Fibroblast of gingiva (primary cell): ENCODE measurements around the gene SPTBN4.
A peak's percentile ranks its signal among the peaks of the same experiment; 100 is the strongest.

Source experiments
- DNase-seq: peaks from one replicate; pipeline ENCODE4 v3.0.0-alpha.2; 2011; ENCODE audit warnings: low read depth

Gene SPTBN4

DNA sequence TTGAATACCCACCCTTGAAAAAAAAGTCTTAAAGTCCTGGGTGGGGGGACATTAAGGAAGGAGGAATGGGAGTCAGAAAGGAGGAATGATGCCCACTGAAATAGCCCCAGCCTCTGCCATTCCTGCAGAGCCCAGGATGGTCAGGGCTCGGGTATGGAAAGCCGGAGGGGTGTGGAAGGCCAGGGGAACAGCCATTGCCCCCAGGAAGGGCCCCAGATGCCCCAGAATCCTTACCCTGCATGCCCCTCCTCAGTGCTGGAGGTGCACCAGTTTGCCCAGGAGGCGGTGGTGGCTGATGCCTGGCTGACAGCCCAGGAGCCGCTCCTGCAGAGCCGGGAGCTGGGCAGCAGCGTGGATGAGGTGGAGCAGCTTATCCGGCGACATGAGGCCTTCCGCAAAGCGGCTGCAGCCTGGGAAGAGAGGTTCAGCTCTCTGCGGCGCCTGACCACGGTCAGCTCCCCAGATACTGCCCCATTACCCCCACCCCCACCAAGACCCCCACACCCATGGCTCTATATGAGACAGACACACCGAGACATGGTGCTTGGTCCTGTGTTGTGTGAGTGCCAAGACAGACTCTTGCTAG lies 99.2 kb downstream of the SPTBN4 start:
- DNase-seq: no peak

DNA sequence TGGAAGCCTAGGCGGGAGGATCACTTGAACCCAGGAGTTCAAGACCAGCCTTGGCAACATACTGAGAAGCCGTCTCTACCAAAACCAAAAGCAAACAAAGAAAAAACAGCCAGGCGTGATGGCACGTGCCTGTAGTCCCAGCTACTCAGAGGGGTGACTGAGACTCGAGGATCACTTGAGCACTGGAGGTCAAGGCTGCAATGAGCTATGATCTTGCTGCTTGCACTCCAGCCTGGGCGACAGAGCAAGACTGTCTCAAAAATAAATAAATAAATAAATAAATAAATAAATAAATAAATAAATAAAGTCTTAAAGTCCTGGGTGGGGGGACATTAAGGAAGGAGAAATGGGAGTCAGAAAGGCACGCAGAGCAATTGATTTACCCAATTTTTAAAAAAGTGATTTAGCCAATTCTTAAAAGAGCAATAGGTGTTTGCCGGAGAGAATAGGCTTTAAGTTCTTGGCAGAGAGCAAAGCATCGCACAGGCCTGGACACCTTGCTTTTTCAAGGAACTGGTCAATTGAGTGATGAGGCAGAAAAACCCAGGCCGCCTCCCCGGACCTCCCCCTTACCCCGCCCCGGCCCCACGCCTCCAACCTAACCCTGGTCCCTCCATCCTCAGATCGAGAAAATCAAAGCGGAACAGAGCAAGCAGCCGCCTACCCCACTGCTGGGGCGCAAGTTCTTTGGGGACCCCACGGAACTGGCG lies 100.4 kb downstream of the SPTBN4 start:
- DNase-seq: no peak

DNA sequence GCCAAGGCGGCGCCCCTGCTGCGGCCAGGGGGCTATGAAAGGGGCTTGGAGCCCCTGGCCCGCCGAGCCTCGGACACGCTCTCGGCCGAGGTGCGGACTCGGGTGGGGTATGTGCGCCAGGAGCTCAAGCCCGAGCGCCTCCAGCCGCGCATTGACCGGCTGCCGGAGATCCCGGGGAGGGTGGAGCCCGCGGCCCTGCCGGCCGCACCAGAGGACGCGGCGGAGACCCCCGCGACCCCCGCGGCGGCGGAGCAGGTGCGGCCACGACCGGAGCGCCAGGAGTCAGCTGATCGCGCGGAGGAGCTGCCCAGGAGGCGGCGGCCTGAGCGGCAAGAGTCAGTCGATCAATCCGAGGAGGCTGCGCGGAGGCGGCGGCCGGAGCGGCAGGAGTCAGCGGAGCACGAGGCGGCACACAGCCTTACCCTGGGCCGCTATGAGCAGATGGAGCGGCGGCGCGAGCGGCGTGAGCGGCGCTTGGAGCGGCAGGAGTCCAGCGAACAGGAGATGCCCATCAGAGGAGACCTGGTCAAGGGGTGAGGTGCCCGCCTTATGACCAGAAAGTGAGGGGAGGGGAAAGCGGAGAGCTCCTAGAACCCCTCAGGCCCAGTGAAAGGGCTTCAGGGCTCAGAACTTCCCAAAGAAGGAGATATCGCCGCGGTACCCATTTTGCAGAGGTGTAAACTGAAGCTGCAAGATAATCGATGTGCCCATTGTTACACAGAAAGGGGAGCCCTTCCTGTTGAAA lies 101.1 kb downstream of the SPTBN4 start:
- DNase-seq: no peak

DNA sequence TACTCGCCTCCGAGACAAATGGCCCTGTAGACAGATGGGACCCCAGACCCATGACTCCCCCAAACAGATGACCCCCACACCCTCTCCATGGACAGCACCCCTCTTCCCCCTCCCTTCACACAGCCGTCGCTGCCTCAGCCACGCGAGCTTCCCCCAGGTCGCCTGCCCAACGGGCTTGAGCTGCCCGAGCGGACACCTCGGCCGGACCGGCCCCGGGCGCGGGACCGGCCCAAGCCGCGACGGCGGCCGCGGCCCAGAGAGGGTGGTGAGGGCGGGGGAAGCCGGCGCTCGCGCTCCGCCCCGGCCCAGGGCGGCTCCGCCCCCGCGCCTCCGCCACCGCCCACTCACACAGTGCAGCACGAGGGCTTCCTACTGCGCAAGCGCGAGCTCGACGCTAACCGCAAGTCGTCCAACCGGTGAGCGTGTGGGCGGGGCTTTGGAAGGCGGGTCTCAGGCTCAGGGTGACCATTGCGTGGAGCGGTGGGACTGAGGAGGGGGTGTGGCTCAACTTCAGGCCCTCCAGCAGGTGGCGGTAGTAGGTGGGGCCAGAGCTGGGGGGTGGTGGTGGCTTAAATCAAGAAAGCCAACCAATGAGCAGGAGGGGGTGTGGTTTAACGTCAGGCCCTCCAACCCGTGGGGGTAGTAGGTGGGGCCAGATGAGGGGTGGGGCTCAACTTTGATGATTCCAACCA lies 103.7 kb downstream of the SPTBN4 start:
- DNase-seq: peak; percentile 98

DNA sequence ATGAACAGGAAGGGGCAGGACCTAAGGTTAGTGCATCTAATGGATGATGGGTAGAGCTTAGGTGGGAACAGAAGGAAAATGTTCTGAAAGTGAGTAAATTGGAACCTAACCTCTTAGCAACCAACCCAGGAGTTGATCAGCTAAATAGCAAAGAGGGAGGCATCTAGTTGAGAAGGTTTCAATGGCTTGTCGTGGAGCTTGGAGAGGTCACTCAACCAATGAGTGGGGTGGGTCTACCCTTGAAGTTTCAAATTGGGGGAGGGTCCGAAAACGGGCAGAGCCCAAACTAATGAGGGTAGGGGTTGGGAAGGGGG lies 104.2 kb downstream of the SPTBN4 start:
- no peak for DNase-seq

DNA sequence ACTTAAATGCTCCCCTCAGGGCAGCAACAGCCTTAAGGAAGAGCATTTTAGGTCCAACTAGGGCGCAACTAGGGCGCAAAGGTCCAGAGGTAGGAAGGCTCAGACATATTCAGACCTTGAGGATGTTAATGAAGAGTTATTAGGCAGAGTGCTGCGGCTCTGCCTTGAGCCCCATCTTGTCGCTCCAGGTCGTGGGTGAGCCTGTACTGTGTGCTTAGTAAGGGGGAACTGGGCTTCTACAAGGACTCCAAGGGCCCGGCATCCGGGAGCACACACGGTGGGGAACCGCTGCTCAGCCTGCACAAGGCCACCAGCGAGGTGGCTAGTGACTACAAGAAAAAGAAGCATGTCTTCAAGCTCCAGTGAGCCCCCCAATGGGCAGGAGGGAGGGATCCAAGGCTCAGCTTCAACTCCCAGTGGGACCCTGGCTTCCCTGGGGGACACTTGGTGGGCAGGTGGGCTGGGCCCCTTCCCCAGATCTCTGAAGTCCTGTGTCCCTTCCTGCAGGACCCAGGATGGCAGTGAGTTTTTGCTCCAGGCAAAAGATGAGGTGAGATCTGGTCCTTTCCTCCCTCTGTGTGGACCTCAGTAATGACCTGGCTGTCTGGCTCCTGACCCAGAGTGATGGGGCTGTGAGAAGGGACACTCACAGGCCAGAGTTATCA lies 105.2 kb downstream of the SPTBN4 start:
- DNase-seq: no peak

DNA sequence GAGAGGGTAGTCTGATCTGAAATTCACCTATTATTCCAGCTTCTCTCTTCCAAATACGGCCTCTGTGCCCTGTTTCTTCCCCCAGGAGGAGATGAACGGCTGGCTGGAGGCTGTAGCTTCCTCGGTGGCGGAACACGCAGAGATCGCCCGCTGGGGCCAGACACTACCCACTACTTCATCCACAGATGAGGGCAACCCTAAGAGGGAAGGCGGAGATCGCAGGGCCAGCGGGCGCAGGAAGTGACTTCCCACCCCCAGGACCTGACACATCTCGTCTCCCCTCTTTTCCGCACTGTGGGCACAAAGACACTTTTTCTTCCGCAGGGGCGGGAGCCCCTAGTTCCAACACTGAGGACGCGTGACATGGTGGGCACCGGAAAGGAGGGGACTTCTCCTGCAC lies 108.5 kb downstream of the SPTBN4 start:
- DNase-seq: no peak

DNA sequence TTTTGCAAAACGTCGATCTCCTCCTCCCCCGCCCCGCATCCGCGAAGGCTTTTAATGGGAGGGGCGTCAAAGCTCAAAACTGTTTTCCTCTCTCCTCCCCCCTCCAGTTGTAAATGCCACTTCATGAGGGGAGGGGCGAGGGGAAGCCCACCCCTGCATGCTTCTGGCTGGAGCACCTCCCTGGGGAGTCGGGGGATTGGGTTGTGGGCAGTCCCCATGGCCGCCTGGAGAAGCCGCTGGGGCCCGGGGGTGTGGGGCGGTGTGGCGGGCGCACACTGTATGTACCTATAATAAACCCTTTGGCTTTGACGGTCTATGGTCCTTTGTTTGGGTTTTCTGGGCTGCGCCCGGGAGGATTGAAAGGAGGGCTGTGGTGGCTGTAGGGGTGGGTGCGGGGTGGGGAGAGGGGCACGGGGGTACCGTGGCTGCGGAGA lies 109.4 kb downstream of the SPTBN4 start:
- DNase-seq: no peak

DNA sequence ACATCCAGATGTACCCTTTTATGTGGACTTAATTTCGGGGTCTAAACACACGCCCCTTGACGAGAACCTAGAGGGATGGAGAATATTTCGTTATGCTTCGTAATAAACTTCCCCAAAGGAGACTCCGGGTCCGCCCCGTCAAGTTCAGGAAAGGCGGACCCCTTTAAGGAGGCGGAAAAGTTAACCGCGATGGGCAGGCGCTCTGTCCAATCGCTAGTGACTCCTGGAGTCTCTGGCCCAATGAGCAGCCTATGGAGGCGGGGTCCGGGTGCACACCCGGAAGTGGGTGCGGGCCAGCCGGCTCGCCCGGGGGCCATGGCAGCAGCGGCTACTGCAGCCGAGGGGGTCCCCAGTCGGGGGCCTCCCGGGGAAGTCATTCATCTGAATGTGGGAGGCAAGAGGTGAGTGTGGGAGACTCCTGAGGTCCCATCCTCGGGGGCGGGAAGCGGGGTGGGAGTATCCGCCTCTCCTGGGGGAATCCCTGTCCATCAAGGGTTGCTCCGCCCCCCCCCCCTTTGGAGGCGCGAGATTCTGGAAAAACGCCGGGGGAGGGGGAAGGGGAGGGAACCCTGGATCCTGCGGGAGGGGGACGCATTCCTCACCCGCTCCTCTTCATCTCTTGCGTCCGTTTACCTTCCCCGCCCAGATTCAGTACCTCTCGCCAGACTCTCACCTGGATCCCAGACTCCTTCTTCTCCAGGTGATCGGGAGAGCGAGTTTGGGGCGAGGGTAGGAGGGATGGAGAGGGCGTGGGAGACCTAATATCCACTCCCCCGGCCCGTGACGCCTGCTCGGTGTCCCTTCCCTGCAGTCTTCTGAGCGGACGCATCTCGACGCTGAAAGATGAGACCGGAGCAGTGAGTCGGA lies 110.0 kb downstream of the SPTBN4 start, which contains the start of gene SHKBP1:
Gene SHKBP1, plus strand, starts transcription at position 289 of the 867 bp plus-strand sequence. Its CDS starts 27 bp downstream, at position 316.
- peak; percentile 92 for DNase-seq

DNA sequence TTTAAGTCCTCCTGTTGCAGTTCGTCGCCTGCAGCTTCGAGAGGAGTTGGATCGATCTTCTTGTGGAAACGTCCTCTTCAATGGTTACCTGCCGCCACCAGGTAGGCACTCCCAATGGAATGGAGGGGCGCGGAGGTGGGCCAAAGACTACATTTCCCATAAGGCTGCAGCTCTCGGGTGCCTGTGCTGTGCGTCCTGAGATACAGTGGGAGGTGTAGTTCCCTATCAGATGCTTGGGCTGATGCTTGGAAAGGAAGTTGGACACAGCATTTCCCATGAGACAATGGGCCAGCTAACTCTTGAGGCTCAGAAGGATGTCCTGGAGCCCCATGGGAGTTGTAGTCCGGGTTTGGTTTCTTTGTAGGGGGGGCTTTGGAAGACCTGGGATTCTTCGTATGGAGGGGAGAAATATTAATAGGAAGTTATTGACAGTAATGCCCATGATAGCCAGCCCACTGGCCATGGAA lies 111.7 kb downstream of the SPTBN4 start:
- DNase-seq: no peak

DNA sequence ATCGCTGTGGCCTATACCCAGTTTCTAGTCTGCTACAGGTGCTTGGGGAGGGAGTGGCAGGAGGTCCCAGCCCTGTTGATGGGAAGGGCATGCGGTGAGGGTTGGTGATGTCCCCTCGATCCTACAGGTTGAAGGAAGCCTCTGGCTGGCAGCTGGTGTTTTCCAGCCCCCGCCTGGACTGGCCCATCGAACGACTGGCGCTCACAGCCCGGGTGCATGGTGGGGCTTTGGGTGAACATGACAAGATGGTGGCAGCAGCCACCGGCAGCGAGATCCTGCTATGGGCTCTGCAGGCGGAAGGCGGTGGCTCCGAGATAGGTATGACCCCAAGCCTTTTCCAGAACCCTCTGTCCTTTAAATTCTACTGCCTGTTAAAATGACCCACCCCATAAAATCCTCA lies 113.8 kb downstream of the SPTBN4 start:
- no peak for DNase-seq

DNA sequence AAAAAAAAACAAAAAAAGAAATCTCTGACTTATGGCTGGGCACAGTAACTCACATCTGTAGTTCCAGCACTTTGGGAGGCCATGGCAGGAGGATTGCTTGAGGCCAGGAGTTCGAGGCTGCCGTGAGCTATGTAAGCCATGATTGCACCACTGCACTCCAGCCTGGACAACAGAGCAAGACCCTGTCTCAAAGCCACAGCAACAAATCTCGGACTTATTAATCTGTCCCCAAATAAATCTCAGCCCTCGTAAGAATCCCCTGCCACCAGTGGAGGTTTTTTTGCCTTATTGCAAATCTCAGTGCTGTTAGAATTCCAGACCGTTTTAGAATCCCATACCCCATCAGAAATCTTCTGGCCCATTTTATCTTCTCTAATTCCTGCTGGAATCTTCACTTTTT lies 114.7 kb downstream of the SPTBN4 start:
- no peak for DNase-seq

DNA sequence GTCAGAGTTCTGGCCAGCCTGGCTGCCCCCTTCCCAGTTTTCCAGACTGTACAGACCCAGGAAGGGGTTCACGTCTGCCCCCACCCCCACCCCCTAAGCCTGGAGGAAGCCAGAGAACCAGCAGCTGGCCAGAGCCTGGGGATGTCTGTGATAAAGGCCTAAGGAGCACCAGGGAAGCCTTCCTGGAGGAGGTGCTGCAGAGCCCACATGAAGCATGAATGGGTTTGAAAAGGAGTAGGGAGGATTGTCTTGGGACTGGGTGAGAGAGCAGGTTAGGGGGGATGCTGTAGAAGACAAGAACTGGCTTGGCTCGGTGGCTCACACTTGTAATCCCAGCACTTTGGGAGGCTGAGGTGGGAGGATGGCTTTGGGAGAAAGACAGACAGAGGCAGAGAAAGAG lies 115.7 kb downstream of the SPTBN4 start:
- DNase-seq: no peak

DNA sequence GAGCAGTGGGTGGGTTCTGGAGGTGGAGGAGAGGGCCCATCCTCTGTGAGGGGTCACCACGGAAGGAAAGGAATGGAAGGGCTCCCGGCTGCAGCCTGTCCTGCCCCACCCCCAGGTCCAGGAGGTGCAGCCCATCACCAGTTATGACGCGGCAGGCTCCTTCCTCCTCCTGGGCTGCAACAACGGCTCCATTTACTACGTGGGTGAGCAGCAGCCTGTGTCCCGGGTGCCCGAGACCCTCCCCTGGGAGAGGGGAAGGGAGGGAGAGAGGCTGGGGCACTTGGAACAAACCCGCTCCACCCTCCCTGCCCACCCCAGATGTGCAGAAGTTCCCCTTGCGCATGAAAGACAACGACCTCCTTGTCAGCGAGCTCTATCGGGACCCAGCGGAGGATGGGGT lies 116.5 kb downstream of the SPTBN4 start:
- no peak for DNase-seq

DNA sequence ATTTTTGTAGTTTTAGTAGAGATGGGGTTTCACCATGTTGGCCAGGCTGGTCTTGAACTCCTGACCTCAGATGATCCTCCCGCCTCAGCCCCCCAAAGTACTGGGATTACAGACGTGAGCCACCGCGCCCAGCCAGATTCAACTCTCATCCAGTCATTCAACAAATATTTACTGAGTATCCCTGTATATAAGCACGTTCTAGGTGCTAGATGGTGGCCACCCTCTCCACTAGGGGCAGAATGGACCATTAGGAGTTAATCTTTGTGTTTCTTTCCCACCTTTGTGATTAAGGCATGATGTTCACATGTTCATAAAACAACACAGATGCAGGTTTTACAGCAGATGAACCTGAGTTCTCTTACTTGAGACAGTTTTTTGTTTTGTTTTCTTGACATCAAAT lies 117.2 kb downstream of the SPTBN4 start:
- DNase-seq: no peak

DNA sequence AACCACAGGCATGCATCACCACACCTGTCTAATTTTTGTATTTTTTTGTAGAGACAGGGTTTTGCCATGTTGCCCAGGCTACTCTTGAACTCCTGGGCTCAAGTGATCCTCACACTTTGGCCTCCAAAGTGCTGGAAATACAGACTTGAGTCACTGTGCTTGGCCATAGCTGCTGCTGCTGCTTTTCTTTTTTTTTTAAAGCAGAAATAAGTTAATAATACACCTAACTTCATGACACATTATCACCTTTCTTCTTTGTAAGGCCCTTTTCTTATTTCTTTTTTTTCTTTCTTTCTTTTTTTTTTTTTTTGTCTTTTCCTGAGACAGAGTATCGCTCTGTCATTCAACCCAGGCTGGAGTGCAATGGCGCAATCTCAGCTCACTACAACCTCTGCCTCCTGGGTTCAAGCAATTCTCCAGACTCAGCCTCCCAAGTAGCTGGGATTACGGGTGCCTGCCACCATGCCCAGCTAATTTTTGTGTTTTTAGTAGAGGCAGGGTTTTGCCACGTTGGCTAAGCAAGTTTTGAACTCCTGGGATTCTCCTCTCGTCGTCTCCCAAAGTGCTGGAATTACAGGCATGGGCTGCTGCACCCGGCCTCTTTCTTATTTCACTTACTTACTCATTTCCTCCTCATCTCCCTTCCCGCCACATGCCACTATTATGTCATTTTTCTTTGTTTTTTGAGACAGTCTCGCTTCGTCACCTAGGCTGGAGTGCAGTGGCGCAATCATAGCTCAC lies 118.6 kb downstream of the SPTBN4 start:
- DNase-seq: peak; percentile 49

DNA sequence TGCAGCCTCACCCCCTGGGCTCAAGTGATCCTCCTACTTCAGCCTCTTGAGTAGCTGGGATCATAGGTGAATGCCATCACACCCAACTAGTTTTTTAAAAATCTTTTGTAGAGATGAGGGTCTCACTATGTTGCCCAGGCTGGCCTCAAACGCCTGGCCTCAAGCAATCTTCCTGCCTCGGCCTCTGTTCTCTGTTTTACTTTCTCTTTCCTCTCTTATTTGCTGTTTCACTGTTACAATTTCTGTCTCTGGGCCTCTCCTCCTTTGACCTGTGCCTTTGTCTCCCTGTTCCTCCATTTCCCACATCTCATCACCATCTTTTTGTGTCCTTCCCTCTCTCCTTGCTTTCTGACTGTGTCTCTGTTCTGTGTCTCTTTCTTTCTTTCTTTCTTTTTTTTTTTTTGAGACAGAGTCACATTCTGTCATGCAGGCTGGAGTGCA lies 119.2 kb downstream of the SPTBN4 start:
- no peak for DNase-seq

DNA sequence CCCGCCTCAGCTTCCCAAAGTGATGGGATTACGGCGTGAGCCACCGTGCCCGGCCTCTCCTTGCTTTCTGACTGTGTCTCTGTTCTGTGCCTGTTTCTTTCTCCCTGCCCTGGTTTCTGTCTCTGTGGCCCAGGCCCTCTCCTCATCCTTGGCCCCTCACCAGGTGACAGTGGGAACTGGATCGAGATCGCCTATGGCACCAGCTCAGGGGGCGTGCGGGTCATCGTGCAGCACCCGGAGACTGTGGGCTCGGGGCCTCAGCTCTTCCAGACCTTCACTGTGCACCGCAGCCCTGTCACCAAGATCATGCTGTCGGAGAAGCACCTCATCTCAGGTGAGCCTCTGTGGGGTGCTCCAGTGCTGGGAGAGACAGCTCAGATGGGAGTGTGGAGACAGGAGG lies 119.8 kb downstream of the SPTBN4 start:
- no peak for DNase-seq

DNA sequence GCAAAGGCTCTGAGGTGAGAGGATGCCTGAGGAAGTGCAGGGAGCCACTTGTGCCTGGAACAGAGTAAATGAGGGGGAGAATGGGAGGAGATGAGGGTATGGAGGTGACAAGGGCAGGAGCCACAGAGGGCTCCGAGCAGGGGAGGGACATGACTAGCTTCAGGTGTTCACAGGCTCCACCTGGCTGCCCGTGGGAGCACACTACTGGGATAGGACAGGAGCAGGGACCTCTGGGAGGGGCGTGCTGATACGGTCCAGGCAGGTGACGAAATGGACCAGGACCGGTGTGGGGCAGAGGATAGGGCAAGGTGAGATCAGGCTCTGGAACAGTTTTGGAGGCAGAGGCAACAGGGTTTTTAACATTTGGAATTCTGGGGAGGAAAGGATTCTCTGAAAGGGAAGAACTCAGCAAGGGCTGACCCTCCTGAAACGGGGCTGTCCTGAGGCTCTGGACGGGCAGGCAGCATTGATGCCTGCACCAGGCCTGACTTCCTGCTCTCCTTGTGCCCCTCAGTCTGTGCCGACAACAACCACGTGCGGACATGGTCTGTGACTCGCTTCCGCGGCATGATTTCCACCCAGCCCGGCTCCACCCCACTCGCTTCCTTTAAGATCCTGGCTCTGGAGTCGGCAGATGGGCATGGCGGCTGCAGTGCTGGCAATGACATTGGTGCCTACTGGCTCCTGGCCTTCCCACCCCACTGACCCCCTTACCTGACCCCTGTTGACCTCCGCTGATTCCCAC lies 121.5 kb downstream of the SPTBN4 start:
- DNase-seq: no peak
